Esophagus (tissue), 2 donors: ENCODE measurements around the gene PPFIBP1. TPM values are rescaled to one million over a fixed set of nuclear protein-coding genes. Genes with fewer than 3 reads are reported as not detected.
"Not testable (repeated sequence)": the region's sequence is repeated elsewhere in the genome, so short reads cannot be mapped to it uniquely, and the experiment has no call there.

Experiments
- H3K27ac ChIP-seq, 2 donors: one replicate each; pipeline ENCODE4 v1.5.1; 2013; ENCODE audit warnings: low read depth in 2 of 2, mild to moderate bottlenecking in 2 of 2, inconsistent platforms in 1 of 2, low read length in 1 of 2, moderate library complexity in 1 of 2
- H3K27me3 ChIP-seq, 2 donors: one replicate each; pipeline ENCODE4 v1.6.1; 2013; ENCODE audit warnings: low read length in 2 of 2, control low read depth in 1 of 2, mild to moderate bottlenecking in 1 of 2; ENCODE audit not compliant: insufficient read depth in 2 of 2, control insufficient read depth in 1 of 2
- H3K36me3 ChIP-seq, 2 donors: one replicate each; pipeline ENCODE4 v1.6.1; 2013; ENCODE audit warnings: low read length in 1 of 2; ENCODE audit not compliant: control insufficient read depth in 2 of 2, insufficient read depth in 2 of 2
- H3K4me1 ChIP-seq, 2 donors: one replicate each; pipeline ENCODE4 v1.6.1; 2013; ENCODE audit warnings: low read length in 1 of 2; ENCODE audit not compliant: control insufficient read depth in 2 of 2, insufficient read depth in 2 of 2
- H3K4me3 ChIP-seq, 2 donors: one replicate each; pipeline ENCODE4 v1.5.1; 2013; ENCODE audit warnings: low read length in 2 of 2, mild to moderate bottlenecking in 2 of 2, low read depth in 1 of 2, moderate library complexity in 1 of 2
- H3K9me3 ChIP-seq, 2 donors: one replicate each; pipeline ENCODE4 v1.6.1; 2013; ENCODE audit warnings: mild to moderate bottlenecking in 2 of 2, low read depth in 1 of 2, low read length in 1 of 2, moderate library complexity in 1 of 2; ENCODE audit not compliant: control insufficient read depth in 2 of 2, insufficient read depth in 1 of 2
- whole genome bisulfite sequencing, 2 donors: extraction: QIAGEN DNeasy Blood & Tissue Kit; methylation state at CpG; one replicate each; pipeline ENCODE4 v1.1.7; 2013; 5-methylcytosine and 5-hydroxymethylcytosine counted together
- polyA plus RNA-seq, 2 donors: library from polyadenylated mRNA; stranded (reverse); fragments of 200-250 nt; gene quantifications; one replicate each; pipeline ENCODE4 v1.2.3, GENCODE V29; 2013
- donor health status: healthy with polysubstance abuse.
- donor health status: Bipolar disorder and iron deficiency.

Gene PPFIBP1
- polyA plus RNA-seq, 2 donors, result 12.0 to 13.4 TPM

- no peak overlapping the region for H3K4me3 ChIP-seq
- no peaks in the 10 kb centered on the region for H3K27me3 ChIP-seq
- H3K27ac ChIP-seq, result no peak overlapping the region
- no peaks in the 10 kb centered on the region for H3K36me3 ChIP-seq
- 93 to 96% methylated on average over 6 of the region's 6 CpGs for WGBS, 2 donors
- no peaks in the 10 kb centered on the region for H3K4me1 ChIP-seq
- H3K9me3 ChIP-seq, result no peaks in the 10 kb centered on the region
Observed at GRCh38 chr12:27535318-27535717, 11.3 kb downstream of the PPFIBP1 start.

GRCh38 chr12:27537855-27538675, 14.1 kb downstream of the PPFIBP1 start:
- no peaks in the 10 kb centered on the region for H3K27me3 ChIP-seq
- H3K27ac ChIP-seq, result no peak overlapping the region
- no peaks in the 10 kb centered on the region for H3K4me1 ChIP-seq
- no peak overlapping the region for H3K4me3 ChIP-seq
- no peaks in the 10 kb centered on the region for H3K9me3 ChIP-seq
- no peaks in the 10 kb centered on the region for H3K36me3 ChIP-seq
- 72 to 76% methylated on average over 8 of the region's 8 CpGs for WGBS, 2 donors

- Histone ChIP-seq H3K4me3 (no peak overlapping the region), H3K36me3 (no peaks in the 10 kb centered on the region), H3K9me3 (no peaks in the 10 kb centered on the region), H3K27ac (peak overlapping the region in 1 of 2 donors; percentile 15), H3K27me3 (no peaks in the 10 kb centered on the region), H3K4me1 (no peaks in the 10 kb centered on the region)
- WGBS, 2 donors, result 45 to 52% methylated on average over 4 of the region's 4 CpGs
Observed at GRCh38 chr12:27539191-27539631, 15.2 kb downstream of the PPFIBP1 start.

- Histone ChIP-seq H3K27me3 (no peaks in the 10 kb centered on the region), H3K9me3 (no peaks in the 10 kb centered on the region), H3K27ac (peak overlapping the region; percentile 26 to 37), H3K4me3 (no peak overlapping the region), H3K4me1 (peaks cover 0 to 5% of the 10 kb centered on the region in 2 donors), H3K36me3 (no peaks in the 10 kb centered on the region)
- WGBS, 2 donors, result 50 to 64% methylated on average over 8 of the region's 8 CpGs
Observed at GRCh38 chr12:27541031-27541719, 17.2 kb downstream of the PPFIBP1 start.

GRCh38 chr12:27542628-27543027, 18.6 kb downstream of the PPFIBP1 start:
- Histone ChIP-seq H3K27ac (no peak overlapping the region), H3K4me1 (peaks cover 2 to 5% of the 10 kb centered on the region in 2 donors), H3K4me3 (no peak overlapping the region), H3K9me3 (no peaks in the 10 kb centered on the region), H3K27me3 (no peaks in the 10 kb centered on the region), H3K36me3 (no peaks in the 10 kb centered on the region)
- whole genome bisulfite sequencing, 2 donors, result 33 to 54% methylated on average over 5 of the region's 5 CpGs

GRCh38 chr12:27544858-27545257, 20.9 kb downstream of the PPFIBP1 start:
- not testable (repeated sequence) for H3K27ac ChIP-seq, H3K9me3 ChIP-seq, H3K27me3 ChIP-seq, H3K4me3 ChIP-seq, H3K36me3 ChIP-seq
- 93 to 96% methylated on average over 1 of the region's 1 CpG for WGBS, 2 donors
- peaks cover 5 to 11% of the 10 kb centered on the region in 2 donors for H3K4me1 ChIP-seq

- Histone ChIP-seq H3K4me3 (no peak overlapping the region), H3K36me3 (no peaks in the 10 kb centered on the region), H3K9me3 (no peaks in the 10 kb centered on the region), H3K27me3 (no peaks in the 10 kb centered on the region), H3K27ac (peak overlapping the region; percentile 60 to 76), H3K4me1 (peaks cover 7 to 11% of the 10 kb centered on the region in 2 donors)
- 57 to 72% methylated on average over 9 of the region's 9 CpGs for WGBS, 2 donors
Observed at GRCh38 chr12:27545665-27546064, 21.7 kb downstream of the PPFIBP1 start.

GRCh38 chr12:27547592-27547991, 23.6 kb downstream of the PPFIBP1 start:
- Histone ChIP-seq H3K9me3 (no peaks in the 10 kb centered on the region), H3K4me3 (no peak overlapping the region), H3K4me1 (peaks cover 7 to 13% of the 10 kb centered on the region in 2 donors), H3K27ac (no peak overlapping the region), H3K27me3 (no peaks in the 10 kb centered on the region), H3K36me3 (no peaks in the 10 kb centered on the region)
- WGBS, 2 donors, result 88 to 92% methylated on average over 5 of the region's 5 CpGs

GRCh38 chr12:27548301-27549199, 24.5 kb downstream of the PPFIBP1 start:
- no peak overlapping the region for H3K4me3 ChIP-seq
- H3K9me3 ChIP-seq, result no peaks in the 10 kb centered on the region
- no peaks in the 10 kb centered on the region for H3K36me3 ChIP-seq
- peak overlapping the region; percentile 33 to 55 for H3K27ac ChIP-seq
- WGBS, 2 donors, result 77 to 86% methylated on average over 8 of the region's 8 CpGs
- H3K4me1 ChIP-seq, result peaks cover 7 to 13% of the 10 kb centered on the region in 2 donors
- no peaks in the 10 kb centered on the region for H3K27me3 ChIP-seq
